ENCODE results near the gene GOT2. TPM values are rescaled to one million over a fixed set of nuclear protein-coding genes. Genes with fewer than 3 reads are reported as not detected.
A peak's percentile ranks its signal among the peaks of the same experiment; 100 is the strongest.

The GOT2 gene
- polyA plus RNA-seq, 1 donor from 2014 or later: 55.6 TPM

GRCh38 chr16:58684001-58684353, 50.1 kb downstream of the GOT2 start:
- H3K4me3 ChIP-seq (ENCODE audit: low read length): peak overlapping the region; percentile 99
- no peaks in the 10 kb centered on the region for H3K27me3 ChIP-seq (ENCODE audit: insufficient read depth, low read depth, low read length)
- peak overlapping the region; percentile 98 for H2AFZ ChIP-seq (ENCODE audit: low read depth, low read length)
- H3F3A ChIP-seq (ENCODE audit: insufficient read depth, low read length, poor library complexity, severe bottlenecking): no peaks in the 10 kb centered on the region
- peaks cover 4% of the 10 kb centered on the region for H3K79me2 ChIP-seq (replicated peaks; ENCODE audit: insufficient read depth, low read length)
- no peaks in the 10 kb centered on the region for H3K9me3 ChIP-seq (ENCODE audit: low read length)
- H3K9me2 ChIP-seq (ENCODE audit: insufficient read depth, low read length): no peaks in the 10 kb centered on the region
- H3K36me3 ChIP-seq (ENCODE audit: insufficient read depth, low read length): no peaks in the 10 kb centered on the region
- no peaks in the 10 kb centered on the region for H4K20me1 ChIP-seq (ENCODE audit: insufficient read depth)
- peak overlapping the region; percentile 98 for H3K4me2 ChIP-seq (ENCODE audit: low read length)
- TF ChIP-seq, protein P1, sequence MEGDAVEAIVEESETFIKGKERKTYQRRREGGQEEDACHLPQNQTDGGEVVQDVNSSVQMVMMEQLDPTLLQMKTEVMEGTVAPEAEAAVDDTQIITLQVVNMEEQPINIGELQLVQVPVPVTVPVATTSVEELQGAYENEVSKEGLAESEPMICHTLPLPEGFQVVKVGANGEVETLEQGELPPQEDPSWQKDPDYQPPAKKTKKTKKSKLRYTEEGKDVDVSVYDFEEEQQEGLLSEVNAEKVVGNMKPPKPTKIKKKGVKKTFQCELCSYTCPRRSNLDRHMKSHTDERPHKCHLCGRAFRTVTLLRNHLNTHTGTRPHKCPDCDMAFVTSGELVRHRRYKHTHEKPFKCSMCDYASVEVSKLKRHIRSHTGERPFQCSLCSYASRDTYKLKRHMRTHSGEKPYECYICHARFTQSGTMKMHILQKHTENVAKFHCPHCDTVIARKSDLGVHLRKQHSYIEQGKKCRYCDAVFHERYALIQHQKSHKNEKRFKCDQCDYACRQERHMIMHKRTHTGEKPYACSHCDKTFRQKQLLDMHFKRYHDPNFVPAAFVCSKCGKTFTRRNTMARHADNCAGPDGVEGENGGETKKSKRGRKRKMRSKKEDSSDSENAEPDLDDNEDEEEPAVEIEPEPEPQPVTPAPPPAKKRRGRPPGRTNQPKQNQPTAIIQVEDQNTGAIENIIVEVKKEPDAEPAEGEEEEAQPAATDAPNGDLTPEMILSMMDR (IDR thresholded peaks at IDR 0.05; ENCODE audit: poor library complexity, severe bottlenecking): no peak
- no peak for TF ChIP-seq SMC3 (conservative IDR thresholded peaks at IDR 0.05; ENCODE audit: poor library complexity)
- no peak for TF ChIP-seq MXI1 (conservative IDR thresholded peaks at IDR 0.05; ENCODE audit: poor library complexity, severe bottlenecking)
- no peak for TF ChIP-seq EP300 (conservative IDR thresholded peaks at IDR 0.05; ENCODE audit: poor library complexity, severe bottlenecking)
- H3K9ac ChIP-seq (ENCODE audit: low read length): peak overlapping the region; percentile 92
- H3K27ac ChIP-seq (ENCODE audit: low read length): peak overlapping the region; percentile 47

- no peak overlapping the region for H3K9ac ChIP-seq (ENCODE audit: low read length)
- H4K20me1 ChIP-seq (ENCODE audit: insufficient read depth): no peaks in the 10 kb centered on the region
- H3K4me3 ChIP-seq (ENCODE audit: low read length): no peak overlapping the region
- peaks cover 4% of the 10 kb centered on the region for H3K79me2 ChIP-seq (replicated peaks; ENCODE audit: insufficient read depth, low read length)
- no peak overlapping the region for H2AFZ ChIP-seq (ENCODE audit: low read depth, low read length)
- no peaks in the 10 kb centered on the region for H3K36me3 ChIP-seq (ENCODE audit: insufficient read depth, low read length)
- H3F3A ChIP-seq (ENCODE audit: insufficient read depth, low read length, poor library complexity, severe bottlenecking): no peaks in the 10 kb centered on the region
- no peak overlapping the region for H3K27ac ChIP-seq (ENCODE audit: low read length)
- H3K9me2 ChIP-seq (ENCODE audit: insufficient read depth, low read length): no peaks in the 10 kb centered on the region
- TF ChIP-seq SMC3 (conservative IDR thresholded peaks at IDR 0.05; ENCODE audit: poor library complexity): no peak
- TF ChIP-seq, protein P1 (IDR thresholded peaks at IDR 0.05; ENCODE audit: poor library complexity, severe bottlenecking): no peak
- TF ChIP-seq RAD21 (conservative IDR thresholded peaks at IDR 0.05): no peak
- no peak for TF ChIP-seq TAF1 (IDR thresholded peaks at IDR 0.05; ENCODE audit: low read depth)
- TF ChIP-seq POLR2AphosphoS5 (IDR thresholded peaks at IDR 0.05): no peak
- TF ChIP-seq MXI1 (conservative IDR thresholded peaks at IDR 0.05; ENCODE audit: poor library complexity, severe bottlenecking): no peak
- no peak for TF ChIP-seq EZH2 (IDR thresholded peaks at IDR 0.05; ENCODE audit: borderline replicate concordance, insufficient read depth, low read length, poor library complexity, severe bottlenecking)
- TF ChIP-seq, protein P2, sequence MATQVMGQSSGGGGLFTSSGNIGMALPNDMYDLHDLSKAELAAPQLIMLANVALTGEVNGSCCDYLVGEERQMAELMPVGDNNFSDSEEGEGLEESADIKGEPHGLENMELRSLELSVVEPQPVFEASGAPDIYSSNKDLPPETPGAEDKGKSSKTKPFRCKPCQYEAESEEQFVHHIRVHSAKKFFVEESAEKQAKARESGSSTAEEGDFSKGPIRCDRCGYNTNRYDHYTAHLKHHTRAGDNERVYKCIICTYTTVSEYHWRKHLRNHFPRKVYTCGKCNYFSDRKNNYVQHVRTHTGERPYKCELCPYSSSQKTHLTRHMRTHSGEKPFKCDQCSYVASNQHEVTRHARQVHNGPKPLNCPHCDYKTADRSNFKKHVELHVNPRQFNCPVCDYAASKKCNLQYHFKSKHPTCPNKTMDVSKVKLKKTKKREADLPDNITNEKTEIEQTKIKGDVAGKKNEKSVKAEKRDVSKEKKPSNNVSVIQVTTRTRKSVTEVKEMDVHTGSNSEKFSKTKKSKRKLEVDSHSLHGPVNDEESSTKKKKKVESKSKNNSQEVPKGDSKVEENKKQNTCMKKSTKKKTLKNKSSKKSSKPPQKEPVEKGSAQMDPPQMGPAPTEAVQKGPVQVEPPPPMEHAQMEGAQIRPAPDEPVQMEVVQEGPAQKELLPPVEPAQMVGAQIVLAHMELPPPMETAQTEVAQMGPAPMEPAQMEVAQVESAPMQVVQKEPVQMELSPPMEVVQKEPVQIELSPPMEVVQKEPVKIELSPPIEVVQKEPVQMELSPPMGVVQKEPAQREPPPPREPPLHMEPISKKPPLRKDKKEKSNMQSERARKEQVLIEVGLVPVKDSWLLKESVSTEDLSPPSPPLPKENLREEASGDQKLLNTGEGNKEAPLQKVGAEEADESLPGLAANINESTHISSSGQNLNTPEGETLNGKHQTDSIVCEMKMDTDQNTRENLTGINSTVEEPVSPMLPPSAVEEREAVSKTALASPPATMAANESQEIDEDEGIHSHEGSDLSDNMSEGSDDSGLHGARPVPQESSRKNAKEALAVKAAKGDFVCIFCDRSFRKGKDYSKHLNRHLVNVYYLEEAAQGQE (IDR thresholded peaks at IDR 0.05; ENCODE audit: borderline replicate concordance): no peak
- no peak for TF ChIP-seq EP300 (conservative IDR thresholded peaks at IDR 0.05; ENCODE audit: poor library complexity, severe bottlenecking)
- H3K9me3 ChIP-seq (ENCODE audit: low read length): no peaks in the 10 kb centered on the region
- no peak overlapping the region for H3K4me2 ChIP-seq (ENCODE audit: low read length)
- no peaks in the 10 kb centered on the region for H3K27me3 ChIP-seq (ENCODE audit: insufficient read depth, low read depth, low read length)
Measured at GRCh38 chr16:58679763-58680162, 54.4 kb downstream of the GOT2 start.
